Nephron progenitor cell (in vitro differentiated cells): ENCODE results near the gene MCM5.

Experiments used
- DNase-seq: peaks from one replicate; pipeline ENCODE4 v3.0.0; 2021
- H3K27ac Mint-ChIP-seq: 2 replicates; pipeline ENCODE4 v1.8.0; 2021; ENCODE audit warnings: mild to moderate bottlenecking, moderate library complexity, mixed read lengths
- H3K27me3 Mint-ChIP-seq: 2 replicates; pipeline ENCODE4 v1.8.0; 2021; ENCODE audit warnings: mild to moderate bottlenecking, low read depth, mixed read lengths; ENCODE audit not compliant: poor library complexity
- H3K36me3 Mint-ChIP-seq: 2 replicates; pipeline ENCODE4 v1.8.0; 2021; ENCODE audit warnings: low read depth, mixed read lengths
- H3K4me1 Mint-ChIP-seq: 2 replicates; pipeline ENCODE4 v1.8.0; 2021; ENCODE audit warnings: mixed read lengths
- H3K4me3 Mint-ChIP-seq: 2 replicates; pipeline ENCODE4 v1.8.0; 2021; ENCODE audit warnings: mild to moderate bottlenecking, moderate library complexity, mixed read lengths
- H3K9me3 Mint-ChIP-seq: 2 replicates; pipeline ENCODE4 v1.8.0; 2021; ENCODE audit warnings: mild to moderate bottlenecking, moderate library complexity, mixed read lengths
- TF ChIP-seq, protein P1 (sequence below): fragments of 200-600 bp; sonication (generic); IDR thresholded peaks from 2 replicates; pipeline ENCODE4 v1.5.0; 2021; ENCODE audit warnings: antibody characterized with exemption

Gene MCM5

GRCh38 chr22:35399678-35400500 is at the start of gene MCM5:
Gene MCM5 (plus strand): TSS chr22:35400140. CDS start chr22:35400439, 299 bp downstream.
- DNase-seq: peak; percentile 94
- H3K27ac Mint-ChIP-seq: peak within 1 kb of the TSS; percentile 95
- H3K4me3 Mint-ChIP-seq: peak within 1 kb of the TSS; percentile 99
- peaks cover 28% of the 10 kb centered on the region for H3K36me3 Mint-ChIP-seq
- TF ChIP-seq, protein P1, sequence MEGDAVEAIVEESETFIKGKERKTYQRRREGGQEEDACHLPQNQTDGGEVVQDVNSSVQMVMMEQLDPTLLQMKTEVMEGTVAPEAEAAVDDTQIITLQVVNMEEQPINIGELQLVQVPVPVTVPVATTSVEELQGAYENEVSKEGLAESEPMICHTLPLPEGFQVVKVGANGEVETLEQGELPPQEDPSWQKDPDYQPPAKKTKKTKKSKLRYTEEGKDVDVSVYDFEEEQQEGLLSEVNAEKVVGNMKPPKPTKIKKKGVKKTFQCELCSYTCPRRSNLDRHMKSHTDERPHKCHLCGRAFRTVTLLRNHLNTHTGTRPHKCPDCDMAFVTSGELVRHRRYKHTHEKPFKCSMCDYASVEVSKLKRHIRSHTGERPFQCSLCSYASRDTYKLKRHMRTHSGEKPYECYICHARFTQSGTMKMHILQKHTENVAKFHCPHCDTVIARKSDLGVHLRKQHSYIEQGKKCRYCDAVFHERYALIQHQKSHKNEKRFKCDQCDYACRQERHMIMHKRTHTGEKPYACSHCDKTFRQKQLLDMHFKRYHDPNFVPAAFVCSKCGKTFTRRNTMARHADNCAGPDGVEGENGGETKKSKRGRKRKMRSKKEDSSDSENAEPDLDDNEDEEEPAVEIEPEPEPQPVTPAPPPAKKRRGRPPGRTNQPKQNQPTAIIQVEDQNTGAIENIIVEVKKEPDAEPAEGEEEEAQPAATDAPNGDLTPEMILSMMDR: no peak
- no peaks in the 10 kb centered on the region for H3K9me3 Mint-ChIP-seq
- H3K27me3 Mint-ChIP-seq: no peaks in the 10 kb centered on the region
- peaks cover 51% of the 10 kb centered on the region for H3K4me1 Mint-ChIP-seq

DNA sequence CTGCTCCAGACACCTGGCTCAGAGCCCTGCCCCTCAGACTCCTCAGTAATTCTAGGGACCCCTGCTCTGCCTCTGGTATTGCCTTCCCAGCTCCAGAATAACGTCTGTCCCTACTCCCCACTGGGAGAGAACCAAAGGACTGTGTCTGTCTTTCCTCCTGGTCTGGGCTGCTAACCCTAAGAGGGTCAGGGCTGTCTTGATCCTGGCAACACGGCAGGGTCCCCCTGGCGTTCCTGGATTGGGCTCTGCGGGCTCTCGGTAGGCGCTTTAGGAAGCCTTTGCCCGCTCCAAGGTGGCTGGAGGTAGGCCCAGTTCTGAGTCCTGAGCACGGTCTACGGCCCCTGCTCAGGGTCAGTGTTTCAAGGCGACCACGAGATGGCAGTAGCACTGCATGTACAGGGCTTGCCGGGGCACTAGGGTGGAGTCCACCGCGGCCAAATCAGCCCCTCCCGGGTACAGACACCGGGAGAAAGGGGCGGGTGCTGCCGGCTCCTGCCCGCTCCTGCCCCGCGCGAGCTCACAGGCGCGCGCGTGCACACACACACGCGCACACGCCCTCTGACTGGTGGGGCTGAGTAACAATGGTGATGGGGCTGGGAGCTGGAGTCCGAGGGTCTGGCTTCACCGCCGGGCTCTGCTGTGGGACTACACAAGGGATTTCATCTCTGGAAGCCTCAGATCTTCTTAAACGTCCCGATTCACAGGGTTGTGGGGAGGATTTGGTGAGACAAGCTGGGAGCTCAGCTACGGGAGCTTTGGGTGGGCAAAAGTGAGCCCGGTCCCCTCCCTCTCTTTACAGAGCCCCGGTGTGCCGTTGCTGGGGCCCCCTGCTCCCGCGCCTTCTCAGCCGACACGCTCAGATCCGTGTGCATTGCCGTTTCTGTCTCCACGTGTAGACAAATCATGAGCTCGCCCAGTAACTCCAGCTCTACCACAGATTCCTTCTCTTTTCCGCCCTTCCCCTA is 49.1 kb upstream of the MCM5 start:
- peak overlapping the region; percentile 88 for H3K4me3 Mint-ChIP-seq
- H3K27me3 Mint-ChIP-seq: peaks cover 9% of the 10 kb centered on the region

DNA sequence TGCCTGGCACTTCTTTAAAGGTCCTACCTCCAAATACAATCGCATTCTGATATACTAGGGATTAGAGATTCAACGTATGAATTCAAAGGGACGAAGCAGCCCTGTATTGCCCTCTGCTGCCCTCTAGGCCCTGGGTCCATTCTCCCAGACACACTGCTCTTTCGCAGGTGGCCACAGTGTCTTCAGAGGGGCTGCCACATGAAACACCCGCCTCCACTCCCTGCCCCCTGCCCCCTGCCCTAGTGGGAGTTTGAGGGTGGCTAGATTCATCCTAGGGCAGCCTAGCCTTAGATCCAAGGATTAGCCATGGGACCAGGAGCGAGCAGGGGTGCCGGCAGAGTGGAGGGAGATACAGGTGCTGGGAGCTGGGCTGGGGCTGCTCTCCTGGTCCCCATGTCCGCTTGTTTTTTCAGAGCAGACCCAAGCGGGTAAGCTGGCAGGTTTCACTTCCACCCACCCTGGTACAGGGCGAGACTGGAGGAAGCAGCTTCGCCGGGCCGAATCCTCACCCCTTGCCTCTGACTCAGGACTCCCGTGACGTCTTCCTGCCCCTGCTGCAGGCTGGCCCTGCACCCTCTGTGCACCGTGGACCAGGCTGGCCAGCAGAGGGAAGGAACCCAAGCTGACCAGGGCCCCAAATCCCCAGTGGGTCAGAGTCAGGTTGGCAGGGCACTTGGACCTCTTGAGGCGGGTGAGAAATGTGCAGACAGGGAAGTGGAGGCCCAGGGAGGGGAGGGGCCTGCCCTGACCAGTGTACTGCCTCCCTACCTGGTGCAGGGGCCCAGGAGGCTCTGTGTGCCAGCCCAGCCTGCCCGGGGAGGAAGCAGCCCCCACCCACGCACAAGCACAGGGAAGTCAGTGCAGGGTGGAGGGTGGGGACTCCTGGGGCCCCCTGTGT is 47.5 kb upstream of the MCM5 start:
- Mint-ChIP-seq H3K9me3 (no peaks in the 10 kb centered on the region), H3K27me3 (peaks cover 9% of the 10 kb centered on the region), H3K4me3 (peak overlapping the region; percentile 69), H3K4me1 (peaks cover 50% of the 10 kb centered on the region), H3K27ac (no peak overlapping the region), H3K36me3 (no peaks in the 10 kb centered on the region)
- DNase-seq: peak; percentile 39
- TF ChIP-seq, protein P1: peak; percentile 21

More for the DNA sequence above, 49.1 kb upstream of the MCM5 start:
- TF ChIP-seq, protein P1: peak; percentile 89
- Mint-ChIP-seq H3K36me3 (no peaks in the 10 kb centered on the region), H3K27ac (peak overlapping the region; percentile 83), H3K9me3 (no peaks in the 10 kb centered on the region), H3K4me1 (peaks cover 45% of the 10 kb centered on the region)
- peak; percentile 93 for DNase-seq

GRCh38 chr22:35353318-35353717 is 46.6 kb upstream of the MCM5 start:
- Mint-ChIP-seq H3K27me3 (peaks cover 9% of the 10 kb centered on the region), H3K36me3 (no peaks in the 10 kb centered on the region), H3K27ac (no peak overlapping the region), H3K4me3 (no peak overlapping the region), H3K4me1 (peaks cover 50% of the 10 kb centered on the region), H3K9me3 (no peaks in the 10 kb centered on the region)
- DNase-seq: no peak
- TF ChIP-seq, protein P1: no peak

DNA sequence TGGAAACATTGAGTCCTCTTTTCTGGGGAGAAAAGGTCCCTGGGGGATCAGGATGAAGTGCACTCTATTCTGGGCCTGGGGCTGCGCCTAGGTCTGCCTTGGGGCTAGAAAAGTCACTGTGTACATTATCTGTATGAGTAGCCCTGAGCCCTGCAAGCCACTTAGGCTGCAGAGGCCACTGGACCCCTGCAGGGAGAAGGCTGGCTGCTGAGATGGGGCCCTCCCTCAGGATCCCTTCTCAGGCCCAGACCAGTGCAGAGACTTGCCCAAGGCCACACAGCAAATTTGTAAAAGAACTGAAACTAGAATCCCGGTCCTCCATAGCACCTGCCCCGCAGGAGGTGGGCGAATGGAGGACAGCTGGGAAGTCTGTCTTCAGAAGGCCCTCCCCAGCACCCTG is 45.9 kb upstream of the MCM5 start:
- DNase-seq: no peak
- no peak overlapping the region for H3K4me3 Mint-ChIP-seq
- TF ChIP-seq, protein P1: no peak
- peaks cover 50% of the 10 kb centered on the region for H3K4me1 Mint-ChIP-seq
- no peak overlapping the region for H3K27ac Mint-ChIP-seq
- H3K27me3 Mint-ChIP-seq: peaks cover 9% of the 10 kb centered on the region
- H3K36me3 Mint-ChIP-seq: no peaks in the 10 kb centered on the region
- no peaks in the 10 kb centered on the region for H3K9me3 Mint-ChIP-seq
